HG03460 (cell line): ENCODE data around the gene NDEL1.

Source experiments
- ATAC-seq: cut with Tn5 transposase; IDR thresholded peaks from one replicate; pipeline ENCODE4 v1.9.1; 2021; ENCODE audit not compliant: unreplicated experiment

NDEL1 gene

GRCh38 chr17:8451933-8452614 lies 16.4 kb downstream of the NDEL1 start:
- no peak for ATAC-seq

GRCh38 chr17:8453326-8453725 lies 17.6 kb downstream of the NDEL1 start:
- no peak for ATAC-seq

GRCh38 chr17:8455665-8456209 lies 20.1 kb downstream of the NDEL1 start:
- no peak for ATAC-seq

GRCh38 chr17:8458128-8458527 lies 22.4 kb downstream of the NDEL1 start:
- no peak for ATAC-seq

GRCh38 chr17:8459107-8459506 lies 23.4 kb downstream of the NDEL1 start:
- ATAC-seq = no peak

GRCh38 chr17:8459831-8460230 lies 24.1 kb downstream of the NDEL1 start:
- ATAC-seq = no peak

- no peak for ATAC-seq
Measured at GRCh38 chr17:8462564-8462963, 26.9 kb downstream of the NDEL1 start.

GRCh38 chr17:8463099-8463498 lies 27.4 kb downstream of the NDEL1 start:
- ATAC-seq = no peak

GRCh38 chr17:8464941-8465340 lies 29.3 kb downstream of the NDEL1 start:
- no peak for ATAC-seq

GRCh38 chr17:8465356-8465755 lies 29.7 kb downstream of the NDEL1 start:
- no peak for ATAC-seq

GRCh38 chr17:8465759-8466158 lies 30.1 kb downstream of the NDEL1 start:
- no peak for ATAC-seq

GRCh38 chr17:8466456-8466855 lies 30.8 kb downstream of the NDEL1 start:
- no peak for ATAC-seq

GRCh38 chr17:8466873-8467272 lies 31.2 kb downstream of the NDEL1 start:
- no peak for ATAC-seq

GRCh38 chr17:8467527-8467926 lies 31.8 kb downstream of the NDEL1 start:
- no peak for ATAC-seq

- no peak for ATAC-seq
Measured at GRCh38 chr17:8468127-8468526, 32.4 kb downstream of the NDEL1 start.

GRCh38 chr17:8468980-8469379 lies 33.3 kb downstream of the NDEL1 start:
- no peak for ATAC-seq

- ATAC-seq = no peak
Measured at GRCh38 chr17:8469964-8470363, 34.3 kb downstream of the NDEL1 start.

GRCh38 chr17:8470447-8471047 lies 34.9 kb downstream of the NDEL1 start:
- ATAC-seq = no peak

GRCh38 chr17:8472663-8473062 lies 37.0 kb downstream of the NDEL1 start:
- ATAC-seq = no peak

GRCh38 chr17:8473451-8474192 lies 37.9 kb downstream of the NDEL1 start:
- no peak for ATAC-seq

- ATAC-seq = no peak
Measured at GRCh38 chr17:8474826-8475225, 39.1 kb downstream of the NDEL1 start.

- no peak for ATAC-seq
Measured at GRCh38 chr17:8475227-8475626, 39.5 kb downstream of the NDEL1 start.
